ENCODE measurements around the gene SOBP.

SOBP gene

GRCh38 chr6:107673076-107673494, 183.2 kb downstream of the SOBP start:
- Mint-ChIP-seq H3K27ac (no peak overlapping the region), H3K27me3 (no peaks in the 10 kb centered on the region), H3K9me3 (no peaks in the 10 kb centered on the region), H3K36me3 (ENCODE audit: low read depth) (no peaks in the 10 kb centered on the region), H3K4me3 (no peak overlapping the region), H3K4me1 (peaks cover 23% of the 10 kb centered on the region)
- no peak for ATAC-seq
- DNase-seq, result no peak

- DNase-seq, result peak; percentile 89
- Mint-ChIP-seq H3K4me3 (no peak overlapping the region), H3K9me3 (no peaks in the 10 kb centered on the region)
These were observed 185.2 kb downstream of the SOBP start for GRCh38 chr6:107674995-107675738.

GRCh38 chr6:107676042-107676441, 186.1 kb downstream of the SOBP start:
- H3K27me3 Mint-ChIP-seq, result peaks cover 3% of the 10 kb centered on the region
- no peak for DNase-seq
- no peaks in the 10 kb centered on the region for H3K9me3 Mint-ChIP-seq
- ATAC-seq, result no peak
- no peaks in the 10 kb centered on the region for H3K36me3 Mint-ChIP-seq (ENCODE audit: low read depth)
- peaks cover 6% of the 10 kb centered on the region for H3K4me1 Mint-ChIP-seq
- no peak overlapping the region for H3K4me3 Mint-ChIP-seq
- no peak overlapping the region for H3K27ac Mint-ChIP-seq

More at GRCh38 chr6:107674995-107675738, 185.2 kb downstream of the SOBP start:
- H3K4me1 Mint-ChIP-seq, result peaks cover 13% of the 10 kb centered on the region
- H3K36me3 Mint-ChIP-seq (ENCODE audit: low read depth), result no peaks in the 10 kb centered on the region
- ATAC-seq, result peak; percentile 97
- H3K27ac Mint-ChIP-seq, result peak overlapping the region; percentile 61
- H3K27me3 Mint-ChIP-seq, result no peaks in the 10 kb centered on the region

GRCh38 chr6:107677399-107677798, 187.5 kb downstream of the SOBP start:
- Mint-ChIP-seq H3K9me3 (no peaks in the 10 kb centered on the region), H3K36me3 (ENCODE audit: low read depth) (no peaks in the 10 kb centered on the region), H3K4me1 (no peaks in the 10 kb centered on the region), H3K27ac (no peak overlapping the region), H3K27me3 (peaks cover 3% of the 10 kb centered on the region), H3K4me3 (no peak overlapping the region)
- ATAC-seq (no peak), DNase-seq (no peak)

- Mint-ChIP-seq H3K4me1 (no peaks in the 10 kb centered on the region), H3K36me3 (ENCODE audit: low read depth) (no peaks in the 10 kb centered on the region), H3K4me3 (no peak overlapping the region), H3K9me3 (no peaks in the 10 kb centered on the region), H3K27ac (no peak overlapping the region), H3K27me3 (peaks cover 3% of the 10 kb centered on the region)
- DNase-seq, result no peak
- no peak for ATAC-seq
These were observed 189.5 kb downstream of the SOBP start for GRCh38 chr6:107679457-107679856.

GRCh38 chr6:107682721-107683120, 192.8 kb downstream of the SOBP start:
- DNase-seq, result no peak
- H3K36me3 Mint-ChIP-seq (ENCODE audit: low read depth), result no peaks in the 10 kb centered on the region
- no peak overlapping the region for H3K27ac Mint-ChIP-seq

GRCh38 chr6:107683183-107683582, 193.3 kb downstream of the SOBP start:
- DNase-seq, result no peak
- Mint-ChIP-seq H3K9me3 (no peaks in the 10 kb centered on the region), H3K27me3 (peaks cover 3% of the 10 kb centered on the region), H3K36me3 (ENCODE audit: low read depth) (no peaks in the 10 kb centered on the region), H3K4me1 (no peaks in the 10 kb centered on the region), H3K27ac (no peak overlapping the region), H3K4me3 (no peak overlapping the region)
- ATAC-seq, result no peak

More at GRCh38 chr6:107682721-107683120, 192.8 kb downstream of the SOBP start:
- ATAC-seq, result no peak
- Mint-ChIP-seq H3K27me3 (peaks cover 3% of the 10 kb centered on the region), H3K9me3 (no peaks in the 10 kb centered on the region), H3K4me3 (no peak overlapping the region), H3K4me1 (no peaks in the 10 kb centered on the region)

- no peak overlapping the region for H3K4me3 Mint-ChIP-seq
- peaks cover 3% of the 10 kb centered on the region for H3K27me3 Mint-ChIP-seq
- no peak overlapping the region for H3K27ac Mint-ChIP-seq
- H3K9me3 Mint-ChIP-seq, result no peaks in the 10 kb centered on the region
- DNase-seq (no peak), ATAC-seq (no peak)
- peaks cover 6% of the 10 kb centered on the region for H3K4me1 Mint-ChIP-seq
- H3K36me3 Mint-ChIP-seq (ENCODE audit: low read depth), result no peaks in the 10 kb centered on the region
These were observed 195.1 kb downstream of the SOBP start for GRCh38 chr6:107684996-107685395.

GRCh38 chr6:107689190-107689589, 199.3 kb downstream of the SOBP start:
- H3K27ac Mint-ChIP-seq, result no peak overlapping the region
- peaks cover 6% of the 10 kb centered on the region for H3K4me1 Mint-ChIP-seq
- no peak for DNase-seq
- H3K9me3 Mint-ChIP-seq, result no peaks in the 10 kb centered on the region
- H3K36me3 Mint-ChIP-seq (ENCODE audit: low read depth), result no peaks in the 10 kb centered on the region
- no peaks in the 10 kb centered on the region for H3K27me3 Mint-ChIP-seq
- no peak overlapping the region for H3K4me3 Mint-ChIP-seq
- ATAC-seq, result peak; percentile 46

- H3K27ac Mint-ChIP-seq, result no peak overlapping the region
- H3K36me3 Mint-ChIP-seq (ENCODE audit: low read depth), result no peaks in the 10 kb centered on the region
- H3K4me3 Mint-ChIP-seq, result no peak overlapping the region
- H3K9me3 Mint-ChIP-seq, result no peaks in the 10 kb centered on the region
- H3K4me1 Mint-ChIP-seq, result peaks cover 6% of the 10 kb centered on the region
- DNase-seq (no peak), ATAC-seq (no peak)
- H3K27me3 Mint-ChIP-seq, result no peaks in the 10 kb centered on the region
These were observed 200.2 kb downstream of the SOBP start for GRCh38 chr6:107689951-107690642.

- no peaks in the 10 kb centered on the region for H3K9me3 Mint-ChIP-seq
- no peaks in the 10 kb centered on the region for H3K27me3 Mint-ChIP-seq
- H3K4me1 Mint-ChIP-seq, result peaks cover 6% of the 10 kb centered on the region
- H3K36me3 Mint-ChIP-seq (ENCODE audit: low read depth), result no peaks in the 10 kb centered on the region
- H3K27ac Mint-ChIP-seq, result no peak overlapping the region
- DNase-seq (no peak), ATAC-seq (no peak)
- H3K4me3 Mint-ChIP-seq, result no peak overlapping the region
These were observed 200.7 kb downstream of the SOBP start for GRCh38 chr6:107690643-107691061.

- Mint-ChIP-seq H3K4me1 (peaks cover 6% of the 10 kb centered on the region), H3K4me3 (no peak overlapping the region), H3K36me3 (ENCODE audit: low read depth) (no peaks in the 10 kb centered on the region), H3K9me3 (no peaks in the 10 kb centered on the region), H3K27me3 (no peaks in the 10 kb centered on the region), H3K27ac (no peak overlapping the region)
- DNase-seq (no peak), ATAC-seq (no peak)
These were observed 201.3 kb downstream of the SOBP start for GRCh38 chr6:107691062-107691751.

- DNase-seq, result no peak
- H3K4me1 Mint-ChIP-seq, result peaks cover 10% of the 10 kb centered on the region
- no peaks in the 10 kb centered on the region for H3K9me3 Mint-ChIP-seq
- H3K27me3 Mint-ChIP-seq, result no peaks in the 10 kb centered on the region
- ATAC-seq, result no peak
- no peak overlapping the region for H3K27ac Mint-ChIP-seq
- no peak overlapping the region for H3K4me3 Mint-ChIP-seq
- no peaks in the 10 kb centered on the region for H3K36me3 Mint-ChIP-seq (ENCODE audit: low read depth)
These were observed 202.4 kb downstream of the SOBP start for GRCh38 chr6:107692351-107692750.

- no peak overlapping the region for H3K4me3 Mint-ChIP-seq
- H3K9me3 Mint-ChIP-seq, result no peaks in the 10 kb centered on the region
- no peak overlapping the region for H3K27ac Mint-ChIP-seq
- peaks cover 25% of the 10 kb centered on the region for H3K4me1 Mint-ChIP-seq
- no peak for DNase-seq
- ATAC-seq, result no peak
- peaks cover 1% of the 10 kb centered on the region for H3K36me3 Mint-ChIP-seq (ENCODE audit: low read depth)
- no peaks in the 10 kb centered on the region for H3K27me3 Mint-ChIP-seq
These were observed 205.3 kb downstream of the SOBP start for GRCh38 chr6:107695061-107695720.

Measured in activated naive CD8-positive, alpha-beta T cell treated with anti-CD3 and anti-CD28 coated beads, Interleukin-2, amount 50 U/mL, for 24 hours (primary cell).